GM19240 (cell line): ENCODE data around the gene ARV1.
"Not testable (repeated sequence)": the region's sequence is repeated elsewhere in the genome, so short reads cannot be mapped to it uniquely, and the experiment has no call there.

Source experiments
- DNase-seq: peaks from one replicate; pipeline ENCODE4 v3.0.0; 2011; ENCODE audit warnings: low spot score; ENCODE audit not compliant: insufficient read length

Gene ARV1

GRCh38 chr1:231041719-231042261, 62.9 kb downstream of the ARV1 start:
- DNase-seq: no peak

DNA sequence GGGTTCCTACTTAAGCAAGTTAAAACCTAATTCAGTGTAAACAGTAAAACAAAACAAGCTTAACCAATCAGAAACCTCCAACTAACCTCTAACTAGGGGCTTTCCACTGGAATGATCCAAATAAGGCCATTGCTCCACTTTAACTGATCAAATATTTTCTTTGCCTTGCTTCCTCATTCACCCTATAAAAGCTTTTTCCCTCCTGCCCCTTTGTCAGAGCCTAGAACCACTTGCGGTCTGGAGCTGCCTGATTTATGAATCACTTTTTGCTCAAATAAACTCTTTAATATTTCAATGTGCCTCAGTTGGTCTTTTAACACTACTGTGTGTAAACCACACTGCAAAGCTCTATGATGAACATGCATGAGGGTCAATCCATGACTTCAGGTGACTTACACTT, 65.7 kb downstream of the ARV1 start:
- no peak for DNase-seq

GRCh38 chr1:231045286-231045685, 66.4 kb downstream of the ARV1 start:
- DNase-seq: no peak

DNA sequence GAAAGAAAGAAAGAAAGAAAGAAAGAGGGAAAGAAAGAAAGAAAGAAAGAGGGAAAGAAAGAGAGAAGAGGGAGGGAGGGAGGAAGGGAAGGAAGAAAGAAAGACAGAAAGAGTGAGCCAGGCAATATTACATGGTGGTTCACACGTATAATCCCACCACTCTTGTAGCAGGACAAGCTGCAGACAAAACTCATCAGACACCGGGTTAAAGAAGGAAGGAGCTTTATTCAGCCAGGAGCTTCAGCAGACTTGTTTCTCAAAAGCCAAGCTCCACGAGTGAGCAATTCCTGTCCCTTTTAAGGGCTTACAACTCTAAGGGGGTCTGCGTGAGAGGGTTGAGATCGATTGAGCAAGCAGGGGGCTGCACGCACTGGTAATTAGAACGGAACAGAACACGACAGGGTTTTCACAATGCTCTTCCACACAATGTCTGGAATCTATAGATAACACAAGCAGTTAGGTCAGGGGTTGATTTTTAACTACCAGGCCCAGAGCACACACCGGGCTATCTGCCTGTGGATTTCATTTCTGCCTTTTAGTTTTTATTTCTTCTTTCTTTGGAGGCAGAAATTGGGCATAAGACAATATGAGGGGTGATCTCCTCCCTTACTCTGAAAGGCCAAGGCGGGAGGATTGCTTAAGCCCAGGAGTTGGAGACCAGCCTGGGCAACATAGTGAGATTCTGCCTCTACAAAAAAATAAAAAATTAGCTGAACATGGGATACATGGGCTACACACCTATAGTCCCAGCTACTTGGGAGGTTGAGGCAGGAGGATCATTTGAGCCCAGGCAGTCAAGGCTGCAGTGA, 67.2 kb downstream of the ARV1 start:
- DNase-seq: not testable (repeated sequence)

DNA sequence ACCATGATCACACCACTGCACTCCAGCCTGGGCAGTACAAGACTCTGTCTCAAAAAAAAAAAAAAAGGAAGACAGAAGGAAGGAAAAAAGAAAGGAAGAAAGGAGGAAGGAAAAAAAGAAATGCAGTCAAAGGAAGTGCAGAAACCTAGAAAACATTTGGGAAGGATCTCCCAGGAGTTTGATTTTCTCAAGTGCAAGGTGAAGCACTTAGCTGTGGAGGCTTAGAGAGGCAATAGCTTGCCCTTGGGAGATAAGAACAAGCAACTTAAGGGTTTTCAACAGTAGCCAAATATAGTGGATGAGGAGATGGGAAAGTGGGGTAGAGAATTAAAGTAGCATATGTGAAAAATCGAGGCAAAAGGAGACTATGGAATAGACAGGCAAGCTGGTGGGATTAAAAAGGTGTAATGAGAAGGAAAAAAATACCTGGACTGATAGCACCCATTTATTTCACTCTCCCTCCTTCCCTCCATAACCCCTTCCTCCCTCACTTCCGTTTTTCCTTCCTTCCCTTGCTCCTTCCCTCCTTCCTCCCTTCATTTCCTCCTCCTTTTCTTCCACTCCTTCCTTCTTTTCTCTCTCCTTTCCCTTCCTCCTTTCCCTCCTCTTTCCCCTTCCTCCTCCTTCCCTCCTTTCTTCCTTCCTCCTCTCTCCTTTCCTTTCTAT, 68.0 kb downstream of the ARV1 start:
- DNase-seq: no peak

GRCh38 chr1:231047529-231047928, 68.6 kb downstream of the ARV1 start:
- DNase-seq: not testable (repeated sequence)

DNA sequence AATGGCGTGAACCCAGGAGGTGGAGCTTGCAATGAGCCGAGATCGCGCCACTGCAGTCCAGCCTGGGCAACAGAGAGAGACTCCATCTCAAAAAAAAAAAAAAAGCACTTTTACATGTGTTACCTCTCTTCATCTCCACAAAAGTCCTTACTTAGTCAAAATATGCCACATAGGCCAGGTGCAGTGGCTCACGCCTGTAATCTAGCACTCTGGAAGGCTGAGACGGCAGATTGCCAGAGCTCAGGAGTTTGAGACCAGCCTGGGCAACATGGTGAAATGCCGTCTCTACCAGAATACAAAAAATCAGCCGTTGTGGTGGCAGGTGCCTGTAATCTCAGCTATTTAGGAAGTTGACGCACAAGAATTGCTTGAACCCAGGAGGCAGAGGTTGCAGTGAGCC, 69.5 kb downstream of the ARV1 start:
- DNase-seq: not testable (repeated sequence)

- DNase-seq: no peak
Measured at GRCh38 chr1:231049121-231049979, 70.5 kb downstream of the ARV1 start.
